ENCODE data around the gene SULT2B1. TPM values are rescaled to one million over a fixed set of nuclear protein-coding genes. Genes with fewer than 3 reads are reported as not detected.

The SULT2B1 gene
- total and polyA plus RNA-seq, 2 donors (not counting 1 experiment from before 2014, with no cell fraction given) = 0.10 to 0.33 TPM

DNA sequence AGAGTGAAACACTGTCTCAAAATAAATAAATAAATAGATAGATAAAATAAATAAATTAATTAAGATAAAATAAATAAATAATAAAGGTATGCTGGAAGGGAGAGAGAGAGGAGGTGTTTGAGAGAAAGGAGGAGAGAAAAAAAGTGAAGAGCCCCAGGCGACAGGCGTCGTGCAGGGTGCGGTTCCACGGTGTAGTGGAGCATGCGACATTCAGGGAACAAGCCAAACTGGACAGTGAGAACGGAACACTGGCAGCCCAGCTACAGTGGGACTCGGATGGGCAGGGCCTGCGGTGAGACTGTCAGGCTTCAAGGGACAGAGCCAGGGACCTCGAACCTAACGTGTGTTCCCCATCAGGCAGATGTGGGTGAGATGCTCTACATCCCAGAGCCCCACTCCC is 9.4 kb downstream of the SULT2B1 start:
- Histone ChIP-seq H3K36me3 (ENCODE audit: control insufficient read depth, insufficient read depth, low read length) (no peaks in the 10 kb centered on the region), H3K27me3 (ENCODE audit: control insufficient read depth, insufficient read depth, low read length) (no peaks in the 10 kb centered on the region), H2AFZ (ENCODE audit: low read length) (no peak overlapping the region), H3K4me2 (ENCODE audit: extremely low read depth, insufficient read depth, low read length) (no peak overlapping the region), H3K79me2 (ENCODE audit: control insufficient read depth, insufficient read depth, low read length) (no peaks in the 10 kb centered on the region), H3K4me3 (replicated peaks in 1 of 4; ENCODE audit: control extremely low read depth in 1 of 4, insufficient read depth in 1 of 4, low read depth in 3 of 4, low read length in 4 of 4) (no peak overlapping the region), H3K27ac (ENCODE audit: insufficient read depth, low read length) (no peak overlapping the region), H3K9me3 (ENCODE audit: control insufficient read depth, insufficient read depth, low read depth, low read length) (no peaks in the 10 kb centered on the region), H3K4me1 (ENCODE audit: control insufficient read depth, extremely low read depth, insufficient read depth, low read length) (no peaks in the 10 kb centered on the region), H4K20me1 (ENCODE audit: control insufficient read depth, extremely low read depth, insufficient read depth, low read length) (no peaks in the 10 kb centered on the region), H3K9ac (ENCODE audit: insufficient read depth, low read length) (no peak overlapping the region)
- TF ChIP-seq EZH2 (IDR thresholded peaks at IDR 0.05; ENCODE audit: low read length, missing control alignments) = no peak
- no peak for DNase-seq (ENCODE audit: low read depth in 2 of 2)

DNA sequence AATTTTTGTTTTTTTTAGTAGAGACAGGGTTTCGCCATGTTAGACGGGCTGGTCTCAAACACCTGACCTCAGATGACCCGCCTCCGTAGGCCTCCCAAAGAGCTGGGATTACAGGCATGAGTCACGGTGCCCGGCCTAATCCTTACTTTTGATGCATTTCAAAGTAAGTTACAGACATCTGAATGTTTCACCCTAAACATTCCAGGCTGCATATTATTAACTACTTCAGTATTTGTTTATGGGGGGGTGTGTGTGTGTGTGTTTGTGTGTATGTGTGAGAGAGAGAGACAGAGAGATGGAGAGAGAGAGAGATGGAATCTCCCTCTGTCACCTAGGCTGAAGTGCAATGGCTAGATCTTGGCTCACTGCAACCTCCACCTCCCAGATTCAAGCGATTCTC is 13.1 kb downstream of the SULT2B1 start:
- no peaks in the 10 kb centered on the region for H3K9me3 ChIP-seq (ENCODE audit: control insufficient read depth, insufficient read depth, low read depth, low read length)
- H3K79me2 ChIP-seq (ENCODE audit: control insufficient read depth, insufficient read depth, low read length) = no peaks in the 10 kb centered on the region
- peaks cover 8% of the 10 kb centered on the region for H3K4me1 ChIP-seq (ENCODE audit: control insufficient read depth, extremely low read depth, insufficient read depth, low read length)
- no peak overlapping the region for H3K4me2 ChIP-seq (ENCODE audit: extremely low read depth, insufficient read depth, low read length)
- no peak overlapping the region for H3K9ac ChIP-seq (ENCODE audit: insufficient read depth, low read length)
- H3K36me3 ChIP-seq (ENCODE audit: control insufficient read depth, insufficient read depth, low read length) = no peaks in the 10 kb centered on the region
- no peaks in the 10 kb centered on the region for H3K27me3 ChIP-seq (ENCODE audit: control insufficient read depth, insufficient read depth, low read length)
- peak; percentile 46 to 54 for DNase-seq (ENCODE audit: low read depth in 2 of 2)
- H2AFZ ChIP-seq (ENCODE audit: low read length) = no peak overlapping the region
- H4K20me1 ChIP-seq (ENCODE audit: control insufficient read depth, extremely low read depth, insufficient read depth, low read length) = no peaks in the 10 kb centered on the region
- TF ChIP-seq, protein P1, sequence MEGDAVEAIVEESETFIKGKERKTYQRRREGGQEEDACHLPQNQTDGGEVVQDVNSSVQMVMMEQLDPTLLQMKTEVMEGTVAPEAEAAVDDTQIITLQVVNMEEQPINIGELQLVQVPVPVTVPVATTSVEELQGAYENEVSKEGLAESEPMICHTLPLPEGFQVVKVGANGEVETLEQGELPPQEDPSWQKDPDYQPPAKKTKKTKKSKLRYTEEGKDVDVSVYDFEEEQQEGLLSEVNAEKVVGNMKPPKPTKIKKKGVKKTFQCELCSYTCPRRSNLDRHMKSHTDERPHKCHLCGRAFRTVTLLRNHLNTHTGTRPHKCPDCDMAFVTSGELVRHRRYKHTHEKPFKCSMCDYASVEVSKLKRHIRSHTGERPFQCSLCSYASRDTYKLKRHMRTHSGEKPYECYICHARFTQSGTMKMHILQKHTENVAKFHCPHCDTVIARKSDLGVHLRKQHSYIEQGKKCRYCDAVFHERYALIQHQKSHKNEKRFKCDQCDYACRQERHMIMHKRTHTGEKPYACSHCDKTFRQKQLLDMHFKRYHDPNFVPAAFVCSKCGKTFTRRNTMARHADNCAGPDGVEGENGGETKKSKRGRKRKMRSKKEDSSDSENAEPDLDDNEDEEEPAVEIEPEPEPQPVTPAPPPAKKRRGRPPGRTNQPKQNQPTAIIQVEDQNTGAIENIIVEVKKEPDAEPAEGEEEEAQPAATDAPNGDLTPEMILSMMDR (conservative IDR thresholded peaks at IDR 0.05 in 1 of 2, IDR thresholded peaks at IDR 0.05 in 1 of 2; ENCODE audit: low read depth in 1 of 2, low read length in 2 of 2) = no peak
- TF ChIP-seq EZH2 (IDR thresholded peaks at IDR 0.05; ENCODE audit: low read length, missing control alignments) = no peak
- H3K4me3 ChIP-seq (replicated peaks in 1 of 4; ENCODE audit: control extremely low read depth in 1 of 4, insufficient read depth in 1 of 4, low read depth in 3 of 4, low read length in 4 of 4) = no peak overlapping the region
- no peak overlapping the region for H3K27ac ChIP-seq (ENCODE audit: insufficient read depth, low read length)

DNA sequence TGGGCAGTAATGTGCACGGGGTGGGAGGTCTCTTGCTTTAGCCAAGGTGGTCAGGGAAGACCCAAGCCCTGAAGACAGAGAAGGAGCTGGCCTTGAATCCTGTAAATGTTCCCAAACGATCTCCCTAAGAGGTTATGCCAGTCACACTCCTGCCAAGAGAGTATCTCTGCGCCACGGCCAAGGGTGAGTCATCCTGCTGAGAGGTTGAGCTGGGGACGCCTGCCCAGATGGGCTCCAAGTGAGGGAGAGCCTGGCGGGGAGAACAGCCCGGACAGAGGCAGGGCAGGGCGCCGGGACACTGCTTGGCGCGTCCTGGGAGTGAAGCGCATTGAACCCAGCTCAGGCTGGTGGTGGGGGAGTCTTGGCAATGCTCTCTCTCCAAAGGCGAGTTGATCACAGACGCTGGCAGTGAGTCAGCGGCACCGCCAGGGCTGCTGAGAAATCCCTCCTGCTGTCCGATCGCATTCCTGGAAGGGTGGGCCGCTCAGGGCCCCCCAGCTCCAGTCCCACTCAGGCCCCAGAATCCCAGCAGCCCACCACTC is 16.4 kb downstream of the SULT2B1 start:
- TF ChIP-seq, protein P1 (conservative IDR thresholded peaks at IDR 0.05 in 1 of 2, IDR thresholded peaks at IDR 0.05 in 1 of 2; ENCODE audit: low read depth in 1 of 2, low read length in 2 of 2) = no peak
- TF ChIP-seq EZH2 (IDR thresholded peaks at IDR 0.05; ENCODE audit: low read length, missing control alignments) = no peak
- no peaks in the 10 kb centered on the region for H3K36me3 ChIP-seq (ENCODE audit: control insufficient read depth, insufficient read depth, low read length)
- H3K9ac ChIP-seq (ENCODE audit: insufficient read depth, low read length) = no peak overlapping the region
- H3K9me3 ChIP-seq (ENCODE audit: control insufficient read depth, insufficient read depth, low read depth, low read length) = no peaks in the 10 kb centered on the region
- H3K4me3 ChIP-seq (replicated peaks in 1 of 4; ENCODE audit: control extremely low read depth in 1 of 4, insufficient read depth in 1 of 4, low read depth in 3 of 4, low read length in 4 of 4) = peak overlapping the region in 1 of 4 experiments; percentile 32
- H3K27me3 ChIP-seq (ENCODE audit: control insufficient read depth, insufficient read depth, low read length) = no peaks in the 10 kb centered on the region
- peak overlapping the region; percentile 44 for H2AFZ ChIP-seq (ENCODE audit: low read length)
- no peaks in the 10 kb centered on the region for H4K20me1 ChIP-seq (ENCODE audit: control insufficient read depth, extremely low read depth, insufficient read depth, low read length)
- peak; percentile 91 to 92 for DNase-seq (ENCODE audit: low read depth in 2 of 2)
- H3K4me2 ChIP-seq (ENCODE audit: extremely low read depth, insufficient read depth, low read length) = peak overlapping the region; percentile 46
- no peaks in the 10 kb centered on the region for H3K79me2 ChIP-seq (ENCODE audit: control insufficient read depth, insufficient read depth, low read length)
- H3K27ac ChIP-seq (ENCODE audit: insufficient read depth, low read length) = peak overlapping the region; percentile 40
- H3K4me1 ChIP-seq (ENCODE audit: control insufficient read depth, extremely low read depth, insufficient read depth, low read length) = peaks cover 8% of the 10 kb centered on the region

All from fibroblast of lung (primary cell).